ENCODE measurements around the gene CDHR3. TPM values are rescaled to one million over a fixed set of nuclear protein-coding genes. Genes with fewer than 3 reads are reported as not detected.

CDHR3 gene
- polyA plus RNA-seq, 3 donors = 0.16 TPM; not detected in 2

- H4K20me1 ChIP-seq (ENCODE audit: insufficient read depth, low read length) = no peaks in the 10 kb centered on the region
- no peaks in the 10 kb centered on the region for H3K9me3 ChIP-seq (replicated peaks in 1 of 2; ENCODE audit: control insufficient read depth in 1 of 2, insufficient read depth in 1 of 2, low read length in 2 of 2)
- H3K79me2 ChIP-seq (ENCODE audit: insufficient read depth, low read length) = no peaks in the 10 kb centered on the region
- H3K27ac Mint-ChIP-seq = no peak overlapping the region
- H3K4me1 Mint-ChIP-seq = peaks cover 11% of the 10 kb centered on the region
- no peak overlapping the region for H3K4me2 ChIP-seq (replicated peaks; ENCODE audit: extremely low read depth, low read length, poor library complexity, severe bottlenecking)
- WGBS (ENCODE audit: insufficient coverage) = 67% methylated on average over 1 of the region's 2 CpGs
- peaks cover 0 to 4% (median 0%) of the 10 kb centered on the region in 7 donors for H3K9me3 Mint-ChIP-seq
- H3K4me1 ChIP-seq (ENCODE audit: control insufficient read depth in 1 of 2, insufficient read depth in 2 of 2, low read length in 2 of 2) = no peaks in the 10 kb centered on the region
- no peak overlapping the region for H3K9ac ChIP-seq (ENCODE audit: insufficient read depth, low read length, poor library complexity, severe bottlenecking)
- no peak for DNase-seq
- H3K36me3 Mint-ChIP-seq = no peaks in the 10 kb centered on the region
- H2AFZ ChIP-seq (ENCODE audit: insufficient read depth, low read depth, low read length, poor library complexity, severe bottlenecking) = no peak overlapping the region
- no peak overlapping the region for H3K27ac ChIP-seq (ENCODE audit: low read depth in 1 of 2, low read length in 2 of 2)
- no peaks in the 10 kb centered on the region for H3K36me3 ChIP-seq (replicated peaks in 1 of 2; ENCODE audit: control insufficient read depth in 1 of 2, insufficient read depth in 2 of 2, low read length in 2 of 2)
- intact Hi-C loops (cut with micrococcal nuclease) = loop anchor here (10.0 kb wide), 1 partner anchor 280 kb away; no protein-coding TSS in a partner anchor
- no peak overlapping the region for H3K4me3 Mint-ChIP-seq
- H3K27me3 Mint-ChIP-seq (ENCODE audit: low read depth in 3 of 3) = peaks cover 22 to 47% (median 33%) of the 10 kb centered on the region in 3 donors
- peaks cover 0 to 26% of the 10 kb centered on the region in 2 donors for H3K27me3 ChIP-seq (ENCODE audit: control insufficient read depth in 2 of 2, insufficient read depth in 2 of 2, low read length in 2 of 2)
- no peak for TF ChIP-seq CTCF (IDR thresholded peaks at IDR 0.05)
- H3K4me3 ChIP-seq (replicated peaks in 1 of 3; ENCODE audit: low read depth in 2 of 3, low read length in 3 of 3) = no peak overlapping the region
Measured at GRCh38 chr7:106045139-106045538, 82.1 kb downstream of the CDHR3 start.

GRCh38 chr7:106045586-106045985 is 82.5 kb downstream of the CDHR3 start:
- no peak overlapping the region for H3K4me3 ChIP-seq (replicated peaks in 1 of 3; ENCODE audit: low read depth in 2 of 3, low read length in 3 of 3)
- no peaks in the 10 kb centered on the region for H3K9me3 ChIP-seq (replicated peaks in 1 of 2; ENCODE audit: control insufficient read depth in 1 of 2, insufficient read depth in 1 of 2, low read length in 2 of 2)
- Mint-ChIP-seq H3K27me3 (ENCODE audit: low read depth in 3 of 3) (peaks cover 20 to 47% (median 33%) of the 10 kb centered on the region in 3 donors), H3K27ac (no peak overlapping the region), H3K9me3 (peaks cover 0 to 4% (median 0%) of the 10 kb centered on the region in 7 donors), H3K4me1 (peaks cover 14% of the 10 kb centered on the region), H3K36me3 (no peaks in the 10 kb centered on the region), H3K4me3 (no peak overlapping the region)
- DNase-seq = no peak
- no peaks in the 10 kb centered on the region for H3K36me3 ChIP-seq (replicated peaks in 1 of 2; ENCODE audit: control insufficient read depth in 1 of 2, insufficient read depth in 2 of 2, low read length in 2 of 2)
- H4K20me1 ChIP-seq (ENCODE audit: insufficient read depth, low read length) = no peaks in the 10 kb centered on the region
- H3K9ac ChIP-seq (ENCODE audit: insufficient read depth, low read length, poor library complexity, severe bottlenecking) = no peak overlapping the region
- no peaks in the 10 kb centered on the region for H3K79me2 ChIP-seq (ENCODE audit: insufficient read depth, low read length)
- intact Hi-C loops (cut with micrococcal nuclease) = loop anchor here (10.0 kb wide), 1 partner anchor 281 kb away; no protein-coding TSS in a partner anchor
- no peak overlapping the region for H2AFZ ChIP-seq (ENCODE audit: insufficient read depth, low read depth, low read length, poor library complexity, severe bottlenecking)
- WGBS (ENCODE audit: insufficient coverage) = 100% methylated on average over 1 of the region's 1 CpG
- no peak overlapping the region for H3K27ac ChIP-seq (ENCODE audit: low read depth in 1 of 2, low read length in 2 of 2)
- no peak for TF ChIP-seq CTCF (IDR thresholded peaks at IDR 0.05)
- no peaks in the 10 kb centered on the region for H3K4me1 ChIP-seq (ENCODE audit: control insufficient read depth in 1 of 2, insufficient read depth in 2 of 2, low read length in 2 of 2)
- no peak overlapping the region for H3K4me2 ChIP-seq (replicated peaks; ENCODE audit: extremely low read depth, low read length, poor library complexity, severe bottlenecking)
- H3K27me3 ChIP-seq (ENCODE audit: control insufficient read depth in 2 of 2, insufficient read depth in 2 of 2, low read length in 2 of 2) = peaks cover 0 to 26% of the 10 kb centered on the region in 2 donors

Measured in CD14-positive monocyte (primary cell).